HepG2 (cell line): Measurements from ENCODE around the gene NAP1L4. TPM values are rescaled to one million over a fixed set of nuclear protein-coding genes. Genes with fewer than 3 reads are reported as not detected.
A peak's percentile ranks its signal among the peaks of the same experiment; 100 is the strongest.

Experiments used
- ATAC-seq: fragments of 200-7000 bp; cut with Tn5 transposase; 3 replicates; pipeline ENCODE4 v1.9.1; 2020; ENCODE audit warnings: mild to moderate bottlenecking, moderate library complexity
- BruUV-seq: library from RNA; stranded (reverse); fragments of 400-500 nt; replicated peaks from 2 replicates; lab custom pipeline; 2021; lab: Mats Ljungman, UMichigan
- CTCF ChIA-PET: fragments of 300-600 bp; formaldehyde crosslinking; extraction: SDS; loops from one replicate; lab custom pipeline; 2021; ENCODE audit warnings: low total read pairs, inconsistent platforms, low intra/inter-chr PET ratio; lab: Yijun Ruan, JAX
- POLR2A ChIA-PET: fragments of 350-600 bp; sonication (Branson Sonifier 250); formaldehyde crosslinking; loops from one replicate; lab custom pipeline; 2020; ENCODE audit warnings: antibody characterized with exemption, inconsistent platforms; lab: Yijun Ruan, JAX
- DNase-seq: peaks from one replicate; pipeline ENCODE4 v3.0.0-alpha.2; 2015; ENCODE audit warnings: low spot score
- FAIRE-seq: peaks from 3 replicates; lab custom pipeline; 2011; peaks lifted over from hg19 to GRCh38; lab: Jason Lieb, UNC
- H2AFZ ChIP-seq: one replicate; pipeline ENCODE4 v1.6.1; 2011; ENCODE audit warnings: low read length, inconsistent platforms
- H3K27ac ChIP-seq: fragments of 300-600 bp; 3 replicates; pipeline ENCODE4 v1.8.0; 2011; ENCODE audit warnings: mixed run types, mild to moderate bottlenecking, mixed read lengths, low read length, inconsistent platforms; ENCODE audit not compliant: insufficient read depth; ENCODE audit errors: extremely low read length
- H3K27me3 ChIP-seq, 2 experiments: fragments of 200-600 bp in 1 of 2; 2 replicates in 1 of 2; 3 replicates in 1 of 2; pipeline versions ENCODE4 v1.6.0 to v1.8.0; 2011; ENCODE audit warnings: low read length in 2 of 2, mild to moderate bottlenecking in 2 of 2, moderate library complexity in 2 of 2, inconsistent platforms in 1 of 2; ENCODE audit not compliant: insufficient read depth in 2 of 2, control insufficient read depth in 1 of 2
- H3K36me3 ChIP-seq, 2 experiments: fragments of 200-600 bp in 1 of 2; replicated peaks in 1 of 2; 2 replicates in 1 of 2; 3 replicates in 1 of 2; pipeline versions ENCODE4 v1.5.1 to v1.8.0; 2011; ENCODE audit warnings: low read length in 2 of 2, inconsistent platforms in 1 of 2; ENCODE audit not compliant: insufficient read depth in 2 of 2, control insufficient read depth in 1 of 2
- H3K4me1 ChIP-seq: 2 replicates; pipeline ENCODE4 v1.5.1; 2012; ENCODE audit warnings: low read length, inconsistent platforms; ENCODE audit not compliant: insufficient read depth
- H3K4me2 ChIP-seq: 2 replicates; pipeline ENCODE4 v1.6.0; 2011; ENCODE audit warnings: low read depth, low read length, inconsistent platforms
- H3K4me3 ChIP-seq, 3 experiments: fragments of 200-600 bp in 1 of 3; sonication (generic), shearing (Covaris generic) in 1 of 3; replicated peaks in 1 of 3; 2 replicates each; pipeline ENCODE4 v1.5.1; 2011 to 2016; ENCODE audit warnings: low read length in 3 of 3, inconsistent platforms in 2 of 3, low read depth in 2 of 3, mild to moderate bottlenecking in 2 of 3, control low read depth in 1 of 3, mixed read lengths in 1 of 3; ENCODE audit not compliant: insufficient read depth in 1 of 3
- H3K79me2 ChIP-seq: one replicate; pipeline ENCODE4 v1.6.1; 2011; ENCODE audit warnings: low read length, inconsistent platforms; ENCODE audit not compliant: insufficient read depth
- H3K9ac ChIP-seq: 2 replicates; pipeline ENCODE4 v1.6.0; 2011; ENCODE audit warnings: mild to moderate bottlenecking, low read depth, low read length, inconsistent platforms; ENCODE audit not compliant: insufficient read depth
- H3K9me3 ChIP-seq: 2 replicates; pipeline ENCODE4 v1.5.1; 2012; ENCODE audit warnings: mild to moderate bottlenecking, low read length
- H4K20me1 ChIP-seq: 2 replicates; pipeline ENCODE4 v1.6.0; 2011; ENCODE audit warnings: inconsistent platforms, mild to moderate bottlenecking, low read length, moderate library complexity; ENCODE audit not compliant: insufficient read depth
- DBP ChIP-seq: sonication (generic); formaldehyde crosslinking; IDR thresholded peaks from 2 replicates; pipeline ENCODE4 v1.4.0; 2020; ENCODE audit warnings: missing genetic modification reagents; ENCODE audit errors: not compliant biosample characterization
- HNRNPL ChIP-seq: fragments of 200-400 bp; formaldehyde crosslinking; IDR thresholded peaks from 2 replicates; pipeline ENCODE4 v1.6.1; 2017; ENCODE audit warnings: mild to moderate bottlenecking, low read depth, low read length
- HOXA7 ChIP-seq: sonication (generic); formaldehyde crosslinking; IDR thresholded peaks from 2 replicates; pipeline ENCODE4 v1.8.1; 2022; ENCODE audit warnings: mild to moderate bottlenecking, missing genetic modification reagents, moderate library complexity
- KMT2A ChIP-seq: sonication (generic); formaldehyde crosslinking; IDR thresholded peaks from 2 replicates; pipeline ENCODE4 v1.4.0; 2020; ENCODE audit warnings: missing genetic modification reagents
- KMT2B ChIP-seq: IDR thresholded peaks from 2 replicates; pipeline ENCODE4 v1.6.1; 2016; ENCODE audit warnings: missing genetic modification reagents, missing compliant biosample characterization
- MAF1 ChIP-seq: sonication (generic); formaldehyde crosslinking; IDR thresholded peaks from 2 replicates; pipeline ENCODE4 v1.5.0; 2020; ENCODE audit warnings: missing genetic modification reagents, borderline replicate concordance
- RORA ChIP-seq: sonication (generic); formaldehyde crosslinking; IDR thresholded peaks from 2 replicates; pipeline ENCODE4 v1.5.0; 2020; ENCODE audit warnings: mild to moderate bottlenecking, missing genetic modification reagents, moderate library complexity
- SP5 ChIP-seq: IDR thresholded peaks from 2 replicates; pipeline ENCODE4 v1.6.1; 2016; ENCODE audit warnings: low read depth, borderline replicate concordance
- TRIM22 ChIP-seq: fragments of 450-650 bp; IDR thresholded peaks from 2 replicates; pipeline ENCODE4 v1.6.1; 2017
- ZNF574 ChIP-seq: sonication (generic); formaldehyde crosslinking; IDR thresholded peaks from 2 replicates; pipeline ENCODE4 v1.4.0; 2020; ENCODE audit warnings: missing genetic modification reagents
- WGBS: methylation state at CpG from one replicate; pipeline ENCODE4 v1.1.6; 2017; ENCODE audit warnings: low lambda C conversion rate; 5-methylcytosine and 5-hydroxymethylcytosine counted together
- in situ Hi-C: cut with HindIII; loops from 2 replicates; pipeline ENCODE4 v1.10.0; 2017; ENCODE audit warnings: low pct_unique_long_range_greater_than_20kb; ENCODE audit not compliant: extremely low pct_ligation_motif_present
- intact Hi-C: fragments of 100-400 bp; cut with micrococcal nuclease; formaldehyde crosslinking; loops from one replicate; pipeline ENCODE4 v1.10.0; 2022; ENCODE audit not compliant: unreplicated experiment
- polyA plus RNA-seq, 8 experiments: library from polyadenylated mRNA; depleted of rRNA in 3 of 8; stranded (reverse) in 7 of 8; unstranded in 1 of 8; fragments of >200 nt; fragmentation: Illumina TruSeq in 4 of 8; extraction: Trizol in 4 of 8; gene quantifications; 2 replicates each; pipeline versions ENCODE4 v1.2.1 to v1.2.3, GENCODE V29; 2011 to 2016; ENCODE audit warnings: low read depth in 4 of 8, missing spikeins in 1 of 8, mixed read lengths in 1 of 8; ENCODE audit not compliant: insufficient read depth in 1 of 8
- total RNA-seq, 5 experiments: library from RNA; depleted of rRNA; stranded (reverse); fragments of >200 nt; fragmentation: Illumina TruSeq; extraction: Trizol; gene quantifications; 2 replicates each; pipeline ENCODE4 v1.2.3, GENCODE V29; 2016; ENCODE audit warnings: low read depth in 1 of 5

Gene NAP1L4
- total and polyA plus RNA-seq, 2 of the 13 experiments (the other 11 are each of a cell fraction or from before 2014, with no cell fraction given), result 64.0 to 186 TPM

- in situ Hi-C loops (no loop called here), intact Hi-C loops (no loop called here)
- WGBS, result 60% methylated on average over 15 of the region's 21 CpGs
- Histone ChIP-seq H3K36me3 (peaks cover 0 to 3% of the 10 kb centered on the region in 2 experiments; a peak in 1 of 5 replicates), H3K27ac (no peak overlapping the region), H2AFZ (no peak overlapping the region), H3K4me2 (peak overlapping the region; percentile 99), H3K9ac (peak overlapping the region; percentile 83; the same call in 1 of the 2 replicates), H4K20me1 (0 out of 2 replicates have a peak, but pooled peaks cover 3% of the 10 kb centered on the region), H3K4me3 (peak overlapping the region; percentile 76 to 92 (median 84)), H3K27me3 (no peaks in the 10 kb centered on the region; a peak in 1 of 5 replicates), H3K9me3 (no peaks in the 10 kb centered on the region), H3K79me2 (peaks cover 10% of the 10 kb centered on the region), H3K4me1 (peaks cover 28% of the 10 kb centered on the region)
- no peak for DNase-seq
- BruUV-seq, result no TSS peak
- POLR2A ChIA-PET, result interaction anchor here (0.6 to 2.6 kb wide), 11 partner anchors 7 to 503 kb away, joined by 3 to 21 read pairs (median 7); partner anchors contain the start of genes CARS1, KCNQ1OT1, PHLDA2 and TSSC4
- CTCF ChIA-PET, result no interaction called here
- no peak for FAIRE-seq
- TF ChIP-seq ZNF574 (CRISPR knock-in tag) (peak; percentile 56), KMT2A (CRISPR knock-in tag) (no peak), HNRNPL (0 out of 2 replicates have a peak, but pooled peaks have one; percentile 35), MAF1 (CRISPR knock-in tag) (no peak), SP5 (CRISPR knock-in tag) (no peak), DBP (CRISPR knock-in tag) (no peak), RORA (CRISPR knock-in tag) (no peak), HOXA7 (CRISPR knock-in tag) (no peak), TRIM22 (no peak), KMT2B (no peak)
- no peak for ATAC-seq
These were observed 87.7 kb downstream of the NAP1L4 start for GRCh38 chr11:2904153-2905052.
